ENCODE results near the gene DHPS. TPM values are rescaled to one million over a fixed set of nuclear protein-coding genes. Genes with fewer than 3 reads are reported as not detected.

DHPS gene
- total and polyA plus RNA-seq, 2 experiments from 2014 or later = 80.0 to 113 TPM

DNA sequence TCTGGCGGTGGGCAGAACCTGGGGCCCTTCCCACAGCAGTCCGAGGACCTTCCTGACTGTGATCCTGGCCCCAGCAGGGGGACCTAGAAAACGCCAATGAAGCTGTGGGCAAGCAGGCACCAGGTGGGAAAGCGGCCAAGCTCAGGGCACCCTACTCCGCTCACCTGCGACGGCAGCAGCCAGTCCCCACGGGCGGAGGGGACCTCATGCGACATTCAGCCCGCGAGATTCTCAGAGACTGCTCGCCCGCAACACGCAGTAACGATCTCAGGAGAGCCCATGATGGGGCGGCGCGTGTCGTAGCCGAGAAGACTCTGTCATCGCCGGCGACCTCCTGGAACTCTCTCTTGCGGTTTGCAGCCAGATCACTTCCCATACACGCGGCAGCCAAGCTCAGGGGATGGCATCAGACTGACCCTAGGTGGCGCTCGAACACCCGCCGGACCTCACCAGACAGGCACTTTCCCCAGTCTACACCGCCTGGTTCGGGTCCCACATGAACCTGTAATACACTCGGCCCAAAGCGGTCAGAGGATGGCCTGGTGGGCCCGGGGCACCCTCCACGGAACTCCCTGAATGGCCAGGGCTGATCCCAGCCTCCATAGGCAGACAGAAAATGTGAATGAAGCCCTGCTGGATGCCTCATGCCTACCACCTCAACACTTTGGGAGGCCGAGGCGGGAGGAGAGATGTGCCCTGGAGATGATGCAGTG lies 41.6 kb downstream of the DHPS start:
- no peaks in the 10 kb centered on the region for H3K36me3 ChIP-seq
- H3K9me3 ChIP-seq (ENCODE audit: low read depth) = no peaks in the 10 kb centered on the region
- H3K27ac ChIP-seq = no peak overlapping the region
- DNase-seq (ENCODE audit: low read depth in 1 of 2, low spot score in 1 of 2) = peak; percentile 83 to 85
- TF ChIP-seq, protein P1, sequence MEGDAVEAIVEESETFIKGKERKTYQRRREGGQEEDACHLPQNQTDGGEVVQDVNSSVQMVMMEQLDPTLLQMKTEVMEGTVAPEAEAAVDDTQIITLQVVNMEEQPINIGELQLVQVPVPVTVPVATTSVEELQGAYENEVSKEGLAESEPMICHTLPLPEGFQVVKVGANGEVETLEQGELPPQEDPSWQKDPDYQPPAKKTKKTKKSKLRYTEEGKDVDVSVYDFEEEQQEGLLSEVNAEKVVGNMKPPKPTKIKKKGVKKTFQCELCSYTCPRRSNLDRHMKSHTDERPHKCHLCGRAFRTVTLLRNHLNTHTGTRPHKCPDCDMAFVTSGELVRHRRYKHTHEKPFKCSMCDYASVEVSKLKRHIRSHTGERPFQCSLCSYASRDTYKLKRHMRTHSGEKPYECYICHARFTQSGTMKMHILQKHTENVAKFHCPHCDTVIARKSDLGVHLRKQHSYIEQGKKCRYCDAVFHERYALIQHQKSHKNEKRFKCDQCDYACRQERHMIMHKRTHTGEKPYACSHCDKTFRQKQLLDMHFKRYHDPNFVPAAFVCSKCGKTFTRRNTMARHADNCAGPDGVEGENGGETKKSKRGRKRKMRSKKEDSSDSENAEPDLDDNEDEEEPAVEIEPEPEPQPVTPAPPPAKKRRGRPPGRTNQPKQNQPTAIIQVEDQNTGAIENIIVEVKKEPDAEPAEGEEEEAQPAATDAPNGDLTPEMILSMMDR (IDR thresholded peaks at IDR 0.05; ENCODE audit: low read depth, low read length) = peak; percentile 82
- H3K4me1 ChIP-seq (ENCODE audit: low read depth) = peaks cover 3% of the 10 kb centered on the region
- H3K27me3 ChIP-seq = no peaks in the 10 kb centered on the region
- H3K4me3 ChIP-seq = no peak overlapping the region

DNA sequence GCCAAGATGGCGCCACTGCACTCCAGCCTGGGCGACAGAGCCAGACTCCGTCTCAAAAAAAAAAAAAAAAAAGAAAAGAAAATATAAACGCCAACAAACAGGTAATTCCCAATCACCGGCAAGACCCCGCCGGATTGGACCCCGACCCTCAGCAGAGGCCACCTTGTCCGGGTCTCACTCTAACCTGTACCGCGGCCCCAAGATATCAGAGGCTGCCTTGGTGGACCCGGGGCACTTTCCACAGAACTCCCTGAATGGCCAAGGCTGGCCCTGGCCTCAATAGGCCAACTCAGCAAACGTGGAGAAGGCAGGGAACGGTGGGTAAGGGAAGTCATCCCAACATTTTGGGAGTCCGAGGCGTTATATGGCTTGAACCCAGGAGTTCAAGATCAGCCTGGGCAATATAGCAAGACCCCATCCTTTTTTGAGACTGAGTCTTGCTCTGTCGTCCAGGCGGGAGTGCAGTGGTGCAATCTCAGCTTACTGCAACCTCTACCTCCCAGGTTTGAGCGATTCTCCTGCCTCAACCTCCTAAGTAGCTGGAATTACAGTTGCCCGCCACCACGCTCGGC lies 43.0 kb downstream of the DHPS start:
- H3K36me3 ChIP-seq = no peaks in the 10 kb centered on the region
- H3K27me3 ChIP-seq = no peaks in the 10 kb centered on the region
- H3K9me3 ChIP-seq (ENCODE audit: low read depth) = no peaks in the 10 kb centered on the region
- no peak overlapping the region for H3K27ac ChIP-seq
- H3K4me1 ChIP-seq (ENCODE audit: low read depth) = peaks cover 3% of the 10 kb centered on the region
- H3K4me3 ChIP-seq = no peak overlapping the region
- TF ChIP-seq, protein P1 (IDR thresholded peaks at IDR 0.05; ENCODE audit: low read depth, low read length) = no peak
- DNase-seq (ENCODE audit: low read depth in 1 of 2, low spot score in 1 of 2) = no peak

DNA sequence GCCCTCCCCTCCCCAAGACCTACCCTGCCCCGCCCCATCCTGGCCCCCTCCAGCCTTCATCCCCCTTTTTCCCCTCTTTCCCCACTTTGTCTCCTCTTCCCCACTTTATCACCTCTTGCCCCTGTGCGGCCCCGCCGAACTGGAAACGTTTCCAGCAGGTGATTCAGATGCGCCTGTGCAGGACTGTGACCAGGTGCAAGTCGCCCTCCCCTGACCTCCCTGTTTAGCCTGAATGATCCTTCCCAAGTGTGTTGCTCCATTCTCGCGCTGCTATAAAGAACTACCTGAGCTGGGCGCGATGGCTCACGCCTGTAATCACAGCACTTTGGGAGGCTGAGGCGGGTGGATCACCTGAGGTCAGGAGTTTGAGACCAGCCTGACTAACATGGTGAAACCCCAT lies 45.0 kb downstream of the DHPS start:
- TF ChIP-seq, protein P1 (IDR thresholded peaks at IDR 0.05; ENCODE audit: low read depth, low read length) = no peak
- no peak for DNase-seq (ENCODE audit: low read depth in 1 of 2, low spot score in 1 of 2)

DNA sequence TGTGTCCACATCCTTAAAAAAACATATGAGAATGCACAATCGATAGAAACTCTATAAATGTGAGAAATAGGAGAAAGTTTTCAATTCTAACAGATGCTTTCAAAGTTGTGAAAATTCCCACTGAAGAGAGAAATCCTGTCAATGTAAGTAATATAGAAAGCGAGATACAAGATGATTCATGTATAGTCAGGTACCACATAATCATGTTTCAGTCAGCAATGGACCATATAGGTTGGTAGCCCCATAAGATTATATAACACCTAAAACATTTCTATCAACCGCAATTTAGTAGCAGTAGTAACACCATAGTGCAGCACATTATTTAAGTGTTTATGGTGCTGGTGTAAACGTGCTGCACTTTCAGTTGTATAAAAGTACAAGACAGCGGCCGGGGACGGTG lies 52.5 kb downstream of the DHPS start:
- peaks cover 53% of the 10 kb centered on the region for H3K36me3 ChIP-seq

More for the DNA sequence above, 45.0 kb downstream of the DHPS start:
- H3K27me3 ChIP-seq = no peaks in the 10 kb centered on the region
- H3K36me3 ChIP-seq = peaks cover 4% of the 10 kb centered on the region
- H3K27ac ChIP-seq = no peak overlapping the region
- H3K4me3 ChIP-seq = no peak overlapping the region
- H3K4me1 ChIP-seq (ENCODE audit: low read depth) = peaks cover 3% of the 10 kb centered on the region
- H3K9me3 ChIP-seq (ENCODE audit: low read depth) = no peaks in the 10 kb centered on the region

DNA sequence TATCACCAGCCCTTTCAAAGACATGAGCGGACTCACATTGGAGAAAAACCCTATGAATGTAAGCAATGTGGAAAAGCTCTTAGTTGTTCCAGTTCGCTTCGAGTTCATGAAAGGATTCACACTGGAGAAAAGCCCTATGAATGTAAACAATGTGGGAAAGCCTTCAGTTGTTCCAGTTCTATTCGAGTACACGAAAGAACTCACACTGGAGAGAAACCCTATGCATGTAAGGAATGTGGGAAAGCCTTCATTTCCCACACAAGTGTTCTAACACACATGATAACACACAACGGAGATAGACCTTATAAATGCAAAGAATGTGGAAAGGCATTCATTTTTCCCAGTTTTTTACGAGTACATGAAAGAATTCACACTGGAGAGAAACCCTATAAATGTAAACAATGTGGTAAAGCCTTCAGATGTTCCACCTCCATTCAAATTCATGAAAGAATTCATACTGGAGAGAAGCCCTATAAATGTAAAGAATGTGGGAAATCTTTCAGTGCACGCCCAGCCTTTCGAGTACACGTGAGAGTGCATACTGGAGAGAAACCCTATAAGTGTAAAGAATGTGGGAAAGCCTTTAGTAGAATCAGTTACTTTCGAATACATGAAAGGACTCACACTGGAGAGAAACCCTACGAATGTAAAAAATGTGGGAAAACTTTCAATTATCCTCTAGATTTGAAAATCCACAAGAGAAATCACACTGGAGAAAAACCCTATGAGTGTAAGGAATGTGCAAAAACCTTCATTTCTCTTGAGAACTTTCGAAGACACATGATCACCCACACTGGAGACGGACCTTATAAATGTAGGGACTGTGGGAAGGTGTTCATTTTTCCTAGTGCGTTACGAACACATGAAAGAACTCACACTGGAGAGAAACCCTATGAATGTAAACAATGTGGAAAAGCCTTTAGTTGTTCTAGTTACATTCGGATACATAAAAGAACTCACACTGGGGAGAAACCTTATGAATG lies 53.3 kb downstream of the DHPS start:
- H3K36me3 ChIP-seq = peaks cover 53% of the 10 kb centered on the region
- no peak for DNase-seq (ENCODE audit: low read depth in 1 of 2, low spot score in 1 of 2)
- no peaks in the 10 kb centered on the region for H3K4me1 ChIP-seq (ENCODE audit: low read depth)
- H3K27me3 ChIP-seq = no peaks in the 10 kb centered on the region
- TF ChIP-seq, protein P1 (IDR thresholded peaks at IDR 0.05; ENCODE audit: low read depth, low read length) = no peak
- H3K9me3 ChIP-seq (ENCODE audit: low read depth) = no peaks in the 10 kb centered on the region
- no peak overlapping the region for H3K27ac ChIP-seq
- H3K4me3 ChIP-seq = no peak overlapping the region

More for the DNA sequence above, 52.5 kb downstream of the DHPS start:
- no peaks in the 10 kb centered on the region for H3K4me1 ChIP-seq (ENCODE audit: low read depth)
- H3K9me3 ChIP-seq (ENCODE audit: low read depth) = no peaks in the 10 kb centered on the region
- no peak overlapping the region for H3K4me3 ChIP-seq
- H3K27ac ChIP-seq = no peak overlapping the region
- H3K27me3 ChIP-seq = no peaks in the 10 kb centered on the region
- TF ChIP-seq, protein P1 (IDR thresholded peaks at IDR 0.05; ENCODE audit: low read depth, low read length) = no peak
- no peak for DNase-seq (ENCODE audit: low read depth in 1 of 2, low spot score in 1 of 2)

Data from cardiac muscle cell (in vitro differentiated cells and primary cell).